Measurements from ENCODE around the gene DHRS4L2. TPM values are rescaled to one million over a fixed set of nuclear protein-coding genes. Genes with fewer than 3 reads are reported as not detected.
A peak's percentile ranks its signal among the peaks of the same experiment; 100 is the strongest.
"Not testable (repeated sequence)": the region's sequence is repeated elsewhere in the genome, so short reads cannot be mapped to it uniquely, and the experiment has no call there.

The DHRS4L2 gene
- polyA plus RNA-seq, 3 donors = 22.1 to 46.6 (median 42.6) TPM

GRCh38 chr14:24013654-24014514, 25.2 kb downstream of the DHRS4L2 start:
- WGBS (ENCODE audit: insufficient coverage) = 3% methylated on average over 8 of the region's 12 CpGs
- H3K4me3 ChIP-seq (replicated peaks in 1 of 3; ENCODE audit: low read depth in 2 of 3, low read length in 3 of 3) = no peak overlapping the region
- H3K4me2 ChIP-seq (replicated peaks; ENCODE audit: extremely low read depth, low read length, poor library complexity, severe bottlenecking) = no peak overlapping the region
- no peak overlapping the region for H2AFZ ChIP-seq (ENCODE audit: insufficient read depth, low read depth, low read length, poor library complexity, severe bottlenecking)
- Mint-ChIP-seq H3K27ac (no peak overlapping the region), H3K9me3 (peaks cover 0 to 3% (median 2%) of the 10 kb centered on the region in 7 donors), H3K27me3 (ENCODE audit: low read depth in 3 of 3) (peaks cover 0 to 4% (median 3%) of the 10 kb centered on the region in 3 donors), H3K4me3 (no peak overlapping the region), H3K36me3 (peaks cover 13 to 16% of the 10 kb centered on the region in 2 donors), H3K4me1 (peaks cover 36% of the 10 kb centered on the region)
- no peaks in the 10 kb centered on the region for H4K20me1 ChIP-seq (ENCODE audit: insufficient read depth, low read length)
- no peaks in the 10 kb centered on the region for H3K27me3 ChIP-seq (ENCODE audit: control insufficient read depth in 2 of 2, insufficient read depth in 2 of 2, low read length in 2 of 2)
- TF ChIP-seq CTCF (IDR thresholded peaks at IDR 0.05) = peak; percentile 90
- peaks cover 7 to 18% of the 10 kb centered on the region in 2 donors for H3K4me1 ChIP-seq (ENCODE audit: control insufficient read depth in 1 of 2, insufficient read depth in 2 of 2, low read length in 2 of 2)
- intact Hi-C loops (cut with micrococcal nuclease) = loop anchor here (2.0 to 5.0 kb wide), 2 partner anchors 77 to 93 kb away; no protein-coding TSS in a partner anchor
- H3K79me2 ChIP-seq (ENCODE audit: insufficient read depth, low read length) = peaks cover 11% of the 10 kb centered on the region
- H3K9ac ChIP-seq (ENCODE audit: insufficient read depth, low read length, poor library complexity, severe bottlenecking) = no peak overlapping the region
- H3K27ac ChIP-seq (ENCODE audit: low read depth in 1 of 2, low read length in 2 of 2) = no peak overlapping the region
- peaks cover 0 to 5% of the 10 kb centered on the region in 2 donors for H3K36me3 ChIP-seq (replicated peaks in 1 of 2; ENCODE audit: control insufficient read depth in 1 of 2, insufficient read depth in 2 of 2, low read length in 2 of 2)
- no peaks in the 10 kb centered on the region for H3K9me3 ChIP-seq (replicated peaks in 1 of 2; ENCODE audit: control insufficient read depth in 1 of 2, insufficient read depth in 1 of 2, low read length in 2 of 2)
- DNase-seq = peak; percentile 61 to 79 (median 71)

- H3K36me3 ChIP-seq (replicated peaks in 1 of 2; ENCODE audit: control insufficient read depth in 1 of 2, insufficient read depth in 2 of 2, low read length in 2 of 2); H3K27ac ChIP-seq (ENCODE audit: low read depth in 1 of 2, low read length in 2 of 2); H3K4me2 ChIP-seq (replicated peaks; ENCODE audit: extremely low read depth, low read length, poor library complexity, severe bottlenecking); H3K27me3 Mint-ChIP-seq (ENCODE audit: low read depth in 3 of 3); H3K9ac ChIP-seq (ENCODE audit: insufficient read depth, low read length, poor library complexity, severe bottlenecking); H3K27me3 ChIP-seq (ENCODE audit: control insufficient read depth in 2 of 2, insufficient read depth in 2 of 2, low read length in 2 of 2); H3K9me3 ChIP-seq (replicated peaks in 1 of 2; ENCODE audit: control insufficient read depth in 1 of 2, insufficient read depth in 1 of 2, low read length in 2 of 2); H3K36me3 Mint-ChIP-seq; H3K4me3 Mint-ChIP-seq; H4K20me1 ChIP-seq (ENCODE audit: insufficient read depth, low read length); H3K9me3 Mint-ChIP-seq; H3K4me3 ChIP-seq (replicated peaks in 1 of 3; ENCODE audit: low read depth in 2 of 3, low read length in 3 of 3); DNase-seq; H2AFZ ChIP-seq (ENCODE audit: insufficient read depth, low read depth, low read length, poor library complexity, severe bottlenecking): not testable (repeated sequence)
- WGBS (ENCODE audit: insufficient coverage) = 100% methylated on average over 6 of the region's 6 CpGs
- intact Hi-C loops (cut with micrococcal nuclease) = loop anchor here in 1 of 2 donors (2.0 kb wide), 1 partner anchor 75 kb away; no protein-coding TSS in a partner anchor
- H3K4me1 Mint-ChIP-seq = peaks cover 25% of the 10 kb centered on the region
- H3K27ac Mint-ChIP-seq = peak overlapping the region in 1 of 7 donors; percentile 19
- H3K4me1 ChIP-seq (ENCODE audit: control insufficient read depth in 1 of 2, insufficient read depth in 2 of 2, low read length in 2 of 2) = peaks cover 3 to 16% of the 10 kb centered on the region in 2 donors
- H3K79me2 ChIP-seq (ENCODE audit: insufficient read depth, low read length) = peaks cover 11% of the 10 kb centered on the region
Measured at GRCh38 chr14:24015745-24016144, 27.0 kb downstream of the DHRS4L2 start.

- H3K27me3 ChIP-seq (ENCODE audit: control insufficient read depth in 2 of 2, insufficient read depth in 2 of 2, low read length in 2 of 2); H3K9me3 Mint-ChIP-seq; H3K27ac Mint-ChIP-seq; H2AFZ ChIP-seq (ENCODE audit: insufficient read depth, low read depth, low read length, poor library complexity, severe bottlenecking); H3K27me3 Mint-ChIP-seq (ENCODE audit: low read depth in 3 of 3); H3K9me3 ChIP-seq (replicated peaks in 1 of 2; ENCODE audit: control insufficient read depth in 1 of 2, insufficient read depth in 1 of 2, low read length in 2 of 2); H4K20me1 ChIP-seq (ENCODE audit: insufficient read depth, low read length); H3K79me2 ChIP-seq (ENCODE audit: insufficient read depth, low read length); H3K4me3 Mint-ChIP-seq; H3K36me3 Mint-ChIP-seq; H3K4me3 ChIP-seq (replicated peaks in 1 of 3; ENCODE audit: low read depth in 2 of 3, low read length in 3 of 3); H3K4me2 ChIP-seq (replicated peaks; ENCODE audit: extremely low read depth, low read length, poor library complexity, severe bottlenecking); H3K27ac ChIP-seq (ENCODE audit: low read depth in 1 of 2, low read length in 2 of 2); intact Hi-C loops (cut with micrococcal nuclease); DNase-seq; H3K4me1 ChIP-seq (ENCODE audit: control insufficient read depth in 1 of 2, insufficient read depth in 2 of 2, low read length in 2 of 2); H3K9ac ChIP-seq (ENCODE audit: insufficient read depth, low read length, poor library complexity, severe bottlenecking); H3K36me3 ChIP-seq (replicated peaks in 1 of 2; ENCODE audit: control insufficient read depth in 1 of 2, insufficient read depth in 2 of 2, low read length in 2 of 2): not testable (repeated sequence)
- peaks cover 24% of the 10 kb centered on the region for H3K4me1 Mint-ChIP-seq
Measured at GRCh38 chr14:24018978-24019377, 30.2 kb downstream of the DHRS4L2 start.
